ENCODE measurements around the gene ANP32A.

DNA sequence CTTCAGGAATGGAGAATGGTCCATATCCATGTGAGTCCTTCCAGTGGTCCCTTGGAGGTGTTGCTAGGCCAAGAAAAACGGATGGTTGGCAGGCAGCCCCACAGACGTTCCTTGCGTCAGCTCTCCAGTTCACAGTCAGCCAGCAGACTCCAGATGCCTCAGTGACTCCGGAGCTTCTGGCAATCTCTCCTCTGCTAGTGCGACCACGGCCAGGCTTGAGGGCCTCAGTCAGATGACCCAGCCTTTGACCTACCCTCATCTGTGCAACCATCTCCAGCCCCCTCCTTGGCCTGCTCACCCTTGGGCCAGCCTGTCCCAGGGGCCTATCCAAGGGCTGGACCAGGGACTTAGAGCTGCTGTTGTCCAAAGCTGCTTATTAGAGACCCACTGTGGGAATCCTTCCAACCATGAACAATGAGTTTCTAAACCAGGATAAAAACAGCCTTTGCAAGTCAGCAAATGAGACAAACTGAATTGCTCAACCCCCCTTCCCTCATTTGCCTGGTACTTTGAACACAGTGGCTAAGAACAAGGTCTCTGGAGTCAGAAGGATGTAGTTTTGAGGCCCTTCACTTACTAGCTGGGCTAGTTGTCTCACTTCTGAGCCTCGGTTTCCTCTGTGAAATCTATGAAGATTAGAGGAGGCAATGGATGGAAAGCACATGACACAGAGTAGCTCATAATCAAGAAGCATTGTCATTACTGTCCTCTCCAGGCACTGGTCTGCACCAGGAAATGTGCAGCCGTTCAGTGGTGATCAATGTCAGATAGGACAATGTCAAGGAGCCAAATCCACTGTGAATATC lies 44.8 kb downstream of the ANP32A start:
- TF ChIP-seq, protein P1, sequence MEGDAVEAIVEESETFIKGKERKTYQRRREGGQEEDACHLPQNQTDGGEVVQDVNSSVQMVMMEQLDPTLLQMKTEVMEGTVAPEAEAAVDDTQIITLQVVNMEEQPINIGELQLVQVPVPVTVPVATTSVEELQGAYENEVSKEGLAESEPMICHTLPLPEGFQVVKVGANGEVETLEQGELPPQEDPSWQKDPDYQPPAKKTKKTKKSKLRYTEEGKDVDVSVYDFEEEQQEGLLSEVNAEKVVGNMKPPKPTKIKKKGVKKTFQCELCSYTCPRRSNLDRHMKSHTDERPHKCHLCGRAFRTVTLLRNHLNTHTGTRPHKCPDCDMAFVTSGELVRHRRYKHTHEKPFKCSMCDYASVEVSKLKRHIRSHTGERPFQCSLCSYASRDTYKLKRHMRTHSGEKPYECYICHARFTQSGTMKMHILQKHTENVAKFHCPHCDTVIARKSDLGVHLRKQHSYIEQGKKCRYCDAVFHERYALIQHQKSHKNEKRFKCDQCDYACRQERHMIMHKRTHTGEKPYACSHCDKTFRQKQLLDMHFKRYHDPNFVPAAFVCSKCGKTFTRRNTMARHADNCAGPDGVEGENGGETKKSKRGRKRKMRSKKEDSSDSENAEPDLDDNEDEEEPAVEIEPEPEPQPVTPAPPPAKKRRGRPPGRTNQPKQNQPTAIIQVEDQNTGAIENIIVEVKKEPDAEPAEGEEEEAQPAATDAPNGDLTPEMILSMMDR (IDR thresholded peaks at IDR 0.05): no peak
- TF ChIP-seq E2F4 (CRISPR knock-in tag; IDR thresholded peaks at IDR 0.05; ENCODE audit: borderline replicate concordance, low read depth): no peak
- no peak for TF ChIP-seq IRF2 (CRISPR knock-in tag; IDR thresholded peaks at IDR 0.05; ENCODE audit: borderline replicate concordance, low read depth)
- TF ChIP-seq CREM (CRISPR knock-in tag; IDR thresholded peaks at IDR 0.05): no peak
- no peak for TF ChIP-seq ZNF416 (CRISPR knock-in tag; IDR thresholded peaks at IDR 0.05)
- TF ChIP-seq RORB (CRISPR knock-in tag; IDR thresholded peaks at IDR 0.05): no peak
- no peak for TF ChIP-seq SOX15 (CRISPR knock-in tag; IDR thresholded peaks at IDR 0.05)
- TF ChIP-seq, protein P2, sequence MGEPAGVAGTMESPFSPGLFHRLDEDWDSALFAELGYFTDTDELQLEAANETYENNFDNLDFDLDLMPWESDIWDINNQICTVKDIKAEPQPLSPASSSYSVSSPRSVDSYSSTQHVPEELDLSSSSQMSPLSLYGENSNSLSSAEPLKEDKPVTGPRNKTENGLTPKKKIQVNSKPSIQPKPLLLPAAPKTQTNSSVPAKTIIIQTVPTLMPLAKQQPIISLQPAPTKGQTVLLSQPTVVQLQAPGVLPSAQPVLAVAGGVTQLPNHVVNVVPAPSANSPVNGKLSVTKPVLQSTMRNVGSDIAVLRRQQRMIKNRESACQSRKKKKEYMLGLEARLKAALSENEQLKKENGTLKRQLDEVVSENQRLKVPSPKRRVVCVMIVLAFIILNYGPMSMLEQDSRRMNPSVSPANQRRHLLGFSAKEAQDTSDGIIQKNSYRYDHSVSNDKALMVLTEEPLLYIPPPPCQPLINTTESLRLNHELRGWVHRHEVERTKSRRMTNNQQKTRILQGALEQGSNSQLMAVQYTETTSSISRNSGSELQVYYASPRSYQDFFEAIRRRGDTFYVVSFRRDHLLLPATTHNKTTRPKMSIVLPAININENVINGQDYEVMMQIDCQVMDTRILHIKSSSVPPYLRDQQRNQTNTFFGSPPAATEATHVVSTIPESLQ (CRISPR knock-in tag; IDR thresholded peaks at IDR 0.05): no peak
- no peak for TF ChIP-seq ZSCAN18 (CRISPR knock-in tag; IDR thresholded peaks at IDR 0.05)
- TF ChIP-seq, protein P3, sequence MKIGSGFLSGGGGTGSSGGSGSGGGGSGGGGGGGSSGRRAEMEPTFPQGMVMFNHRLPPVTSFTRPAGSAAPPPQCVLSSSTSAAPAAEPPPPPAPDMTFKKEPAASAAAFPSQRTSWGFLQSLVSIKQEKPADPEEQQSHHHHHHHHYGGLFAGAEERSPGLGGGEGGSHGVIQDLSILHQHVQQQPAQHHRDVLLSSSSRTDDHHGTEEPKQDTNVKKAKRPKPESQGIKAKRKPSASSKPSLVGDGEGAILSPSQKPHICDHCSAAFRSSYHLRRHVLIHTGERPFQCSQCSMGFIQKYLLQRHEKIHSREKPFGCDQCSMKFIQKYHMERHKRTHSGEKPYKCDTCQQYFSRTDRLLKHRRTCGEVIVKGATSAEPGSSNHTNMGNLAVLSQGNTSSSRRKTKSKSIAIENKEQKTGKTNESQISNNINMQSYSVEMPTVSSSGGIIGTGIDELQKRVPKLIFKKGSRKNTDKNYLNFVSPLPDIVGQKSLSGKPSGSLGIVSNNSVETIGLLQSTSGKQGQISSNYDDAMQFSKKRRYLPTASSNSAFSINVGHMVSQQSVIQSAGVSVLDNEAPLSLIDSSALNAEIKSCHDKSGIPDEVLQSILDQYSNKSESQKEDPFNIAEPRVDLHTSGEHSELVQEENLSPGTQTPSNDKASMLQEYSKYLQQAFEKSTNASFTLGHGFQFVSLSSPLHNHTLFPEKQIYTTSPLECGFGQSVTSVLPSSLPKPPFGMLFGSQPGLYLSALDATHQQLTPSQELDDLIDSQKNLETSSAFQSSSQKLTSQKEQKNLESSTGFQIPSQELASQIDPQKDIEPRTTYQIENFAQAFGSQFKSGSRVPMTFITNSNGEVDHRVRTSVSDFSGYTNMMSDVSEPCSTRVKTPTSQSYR (CRISPR knock-in tag; IDR thresholded peaks at IDR 0.05): no peak
